Activated T-cell treated with anti-CD3 and anti-CD28 coated beads, Interleukin-2, amount 50 U/mL, for 1 hour (primary cell): ENCODE results near the gene MED16.
"Not testable (repeated sequence)": the region's sequence is repeated elsewhere in the genome, so short reads cannot be mapped to it uniquely, and the experiment has no call there.

ENCODE experiments used
- DNase-seq: peaks from one replicate; pipeline ENCODE4 v3.0.0-alpha.2; 2020

Gene MED16

DNA sequence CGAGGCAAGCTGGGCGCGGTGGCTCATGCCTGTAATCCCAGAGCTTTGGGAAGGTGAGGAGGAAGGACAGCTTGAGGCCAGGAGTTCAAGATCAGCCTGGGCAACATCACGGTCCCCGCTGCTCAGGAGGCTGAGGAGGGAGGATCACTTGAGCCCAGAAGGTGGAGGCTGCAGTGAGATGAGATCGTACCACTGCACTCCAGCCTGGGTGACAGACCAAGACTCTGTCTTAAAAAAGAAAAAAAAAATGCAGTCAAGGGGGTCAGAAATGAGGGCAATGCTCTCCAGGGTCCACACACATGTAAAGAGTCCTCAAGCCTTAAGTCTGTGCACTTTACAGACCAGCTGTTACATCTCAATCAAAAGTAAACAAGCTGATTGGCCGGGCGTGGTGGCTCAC, 11.6 kb upstream of the MED16 start:
- DNase-seq: no peak

- no peak for DNase-seq
Observed at GRCh38 chr19:903266-903797, 10.3 kb upstream of the MED16 start.

GRCh38 chr19:902446-903226, 9.6 kb upstream of the MED16 start:
- no peak for DNase-seq

- DNase-seq: no peak
Observed at GRCh38 chr19:902093-902370, 9.0 kb upstream of the MED16 start.

- DNase-seq: no peak
Observed at GRCh38 chr19:901216-902092, 8.5 kb upstream of the MED16 start.

DNA sequence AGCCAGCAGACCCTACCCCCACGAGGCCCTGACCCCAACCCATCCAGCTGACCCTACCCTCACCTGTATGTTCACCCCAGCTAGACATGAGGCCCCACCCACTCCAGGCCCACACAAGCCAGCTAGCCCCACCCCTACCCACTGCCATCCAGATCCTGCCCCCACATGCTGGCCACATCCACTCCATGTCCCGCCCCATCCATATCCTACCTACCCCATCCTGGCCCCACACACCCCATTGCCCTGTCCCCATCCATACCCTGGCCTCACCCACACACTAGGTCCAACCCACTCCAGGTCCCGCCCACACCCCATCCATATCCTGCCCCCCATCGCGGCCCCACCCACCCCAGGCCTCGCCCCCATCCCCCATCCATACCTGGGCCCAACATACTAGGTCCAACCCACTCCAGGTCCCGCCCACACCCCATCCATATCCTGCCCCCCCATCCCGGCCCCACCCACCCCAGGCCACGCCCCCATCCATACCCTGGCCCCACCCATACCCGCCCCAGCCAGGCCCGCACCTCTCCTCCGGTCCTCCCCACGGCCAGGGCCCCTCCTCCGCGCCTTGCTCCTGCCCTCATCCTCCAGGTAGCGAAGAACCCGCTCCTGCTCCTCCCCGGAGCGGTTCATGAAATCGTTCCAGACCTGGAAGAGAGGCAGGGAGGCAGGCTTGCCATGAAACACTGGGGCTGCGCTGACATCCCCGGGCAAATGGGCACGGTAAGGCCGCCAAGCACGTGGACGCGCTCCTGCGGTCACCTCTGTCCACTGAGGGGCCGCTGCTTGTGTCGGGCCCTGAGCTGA, 7.5 kb upstream of the MED16 start:
- DNase-seq: peak; percentile 43

DNA sequence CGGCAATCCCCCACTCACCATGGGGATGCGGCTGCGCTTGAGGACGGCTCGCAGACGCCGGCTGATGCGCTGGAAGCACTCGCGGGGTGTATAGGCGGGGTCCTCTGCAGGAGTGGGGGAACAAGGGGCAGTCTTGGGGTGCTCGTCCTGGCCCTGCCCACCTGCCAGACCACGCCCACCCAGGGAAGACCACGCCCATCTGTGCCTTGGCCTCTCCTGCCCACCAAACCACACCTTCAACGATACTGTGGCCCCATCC, 7.0 kb upstream of the MED16 start:
- no peak for DNase-seq

DNA sequence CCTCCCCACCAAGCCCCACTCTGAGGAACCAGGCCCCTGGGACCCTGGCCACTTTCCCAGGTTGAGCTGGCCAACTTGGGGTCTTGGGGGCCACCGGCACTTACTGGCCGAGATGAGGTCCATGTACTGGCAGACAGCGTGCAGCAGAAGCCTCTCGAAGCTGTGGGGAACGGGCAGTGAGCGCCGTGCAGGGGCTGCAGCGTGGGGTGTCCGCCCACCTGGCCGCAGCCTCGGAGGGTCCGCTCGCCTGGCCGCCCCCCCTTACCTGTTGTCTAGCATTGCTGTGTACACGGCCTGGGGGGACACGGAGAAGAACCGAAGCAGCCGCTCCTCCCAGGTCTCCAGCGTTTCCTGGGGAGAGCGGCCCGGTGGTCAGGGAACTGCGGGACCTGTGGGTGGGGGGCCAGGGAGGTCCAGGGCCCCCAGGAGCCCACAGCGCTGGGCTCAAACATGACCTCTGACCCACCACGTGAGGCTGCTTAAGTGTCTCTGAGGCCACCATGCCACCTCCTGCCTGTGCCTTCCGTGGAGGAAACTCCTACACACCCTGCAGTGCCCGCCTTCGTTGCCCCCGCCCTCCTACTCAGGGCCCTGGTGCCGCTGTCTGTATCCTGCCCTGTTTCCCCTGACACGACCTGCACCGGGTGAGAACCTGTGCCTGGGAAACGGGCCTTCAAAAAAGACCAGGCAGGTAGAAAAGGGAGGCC, 6.5 kb upstream of the MED16 start:
- DNase-seq: no peak

DNA sequence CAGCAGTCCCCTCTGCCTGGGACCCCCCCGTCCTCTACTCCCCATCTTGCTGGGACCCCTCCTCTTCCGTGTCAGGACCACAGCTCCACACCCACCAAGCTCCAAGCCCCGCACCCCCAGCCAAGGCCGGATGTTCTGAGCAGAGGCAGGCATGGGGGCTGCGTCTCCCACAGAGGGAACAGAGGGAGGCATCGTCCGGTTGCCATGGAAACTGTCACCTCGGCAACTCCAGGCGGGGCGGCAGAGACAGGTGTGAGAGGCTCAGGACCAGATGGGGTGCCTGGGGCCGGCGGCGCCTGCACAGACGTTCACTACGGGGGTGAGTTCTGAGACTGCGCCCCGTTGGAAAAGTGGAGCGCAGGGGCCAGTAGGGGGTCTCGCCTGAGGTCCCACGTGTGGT, 5.7 kb upstream of the MED16 start:
- DNase-seq: peak; percentile 55

- DNase-seq: no peak
Observed at GRCh38 chr19:897442-898039, 4.6 kb upstream of the MED16 start.

DNA sequence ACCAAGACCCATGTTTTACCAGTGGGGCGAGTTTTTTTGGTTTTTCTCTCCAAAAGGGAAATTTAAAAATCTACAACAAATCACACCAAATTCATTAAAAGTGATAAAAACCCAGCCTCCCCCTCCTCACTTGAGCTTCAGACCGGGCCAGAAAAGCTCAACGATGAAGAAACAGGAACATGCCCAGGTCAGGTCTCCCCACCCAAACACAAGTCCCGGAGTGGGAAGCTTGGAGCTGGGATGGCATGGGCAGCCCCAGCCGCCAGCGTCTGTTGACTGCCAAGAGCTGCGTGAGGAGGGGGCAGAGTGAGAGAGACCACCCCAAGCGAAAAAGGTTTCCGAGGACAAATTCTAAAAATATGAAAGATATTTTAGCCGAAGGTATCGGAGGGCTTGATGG, 4.0 kb upstream of the MED16 start:
- no peak for DNase-seq

DNA sequence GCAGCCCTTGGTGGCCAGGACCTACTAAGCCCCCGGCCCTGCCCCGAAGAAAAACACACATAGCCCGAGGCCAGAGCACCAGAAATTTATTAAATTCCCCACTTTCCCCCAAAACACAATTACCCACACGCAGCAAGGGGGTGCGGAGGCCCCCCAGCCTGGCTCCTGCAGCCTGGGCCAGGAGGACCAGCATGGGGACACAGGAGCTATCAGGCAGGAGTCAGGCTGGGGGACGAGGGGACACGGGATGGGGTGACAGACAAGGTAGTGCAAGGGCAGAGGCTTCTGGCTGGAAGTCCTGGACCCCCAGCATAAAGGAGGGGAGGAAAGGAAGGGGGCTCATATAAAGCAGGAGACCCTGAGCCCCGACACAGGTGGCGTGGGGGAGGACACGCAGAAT, 3.4 kb upstream of the MED16 start:
- no peak for DNase-seq

DNA sequence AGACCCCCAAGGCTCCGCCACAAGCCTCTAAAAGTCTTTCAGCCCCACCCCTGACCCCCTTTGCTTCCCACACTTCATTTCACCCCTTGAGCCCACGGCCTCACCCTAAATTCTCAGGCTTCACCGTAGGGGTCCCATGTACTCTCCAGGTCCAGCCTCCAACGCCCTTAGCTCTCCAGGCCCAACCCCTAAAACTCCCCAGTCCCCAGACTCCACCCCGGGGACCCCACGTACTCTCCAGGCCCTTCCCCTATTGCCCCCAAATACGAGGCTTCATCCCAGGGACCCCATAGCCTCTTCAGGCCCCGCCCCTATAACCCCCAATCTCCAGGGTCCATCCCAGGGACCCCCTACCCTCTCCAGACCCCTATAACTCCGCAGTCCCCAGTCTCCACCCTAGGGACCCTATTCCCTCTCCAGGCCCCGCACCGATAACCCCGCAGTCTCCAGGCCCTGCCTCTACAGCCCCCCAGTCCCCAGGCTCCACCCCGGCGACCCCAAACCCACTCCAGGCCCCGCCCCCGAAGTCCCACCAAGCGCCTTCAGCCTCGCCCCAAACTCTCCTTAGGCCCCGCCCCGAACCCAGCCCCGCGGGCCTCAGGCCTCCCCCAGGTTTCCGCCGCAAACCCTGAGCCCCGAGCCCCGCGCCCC, 619 bp downstream of the MED16 start:
- DNase-seq: no peak

GRCh38 chr19:891421-892200, 1.4 kb downstream of the MED16 start:
- not testable (repeated sequence) for DNase-seq

DNA sequence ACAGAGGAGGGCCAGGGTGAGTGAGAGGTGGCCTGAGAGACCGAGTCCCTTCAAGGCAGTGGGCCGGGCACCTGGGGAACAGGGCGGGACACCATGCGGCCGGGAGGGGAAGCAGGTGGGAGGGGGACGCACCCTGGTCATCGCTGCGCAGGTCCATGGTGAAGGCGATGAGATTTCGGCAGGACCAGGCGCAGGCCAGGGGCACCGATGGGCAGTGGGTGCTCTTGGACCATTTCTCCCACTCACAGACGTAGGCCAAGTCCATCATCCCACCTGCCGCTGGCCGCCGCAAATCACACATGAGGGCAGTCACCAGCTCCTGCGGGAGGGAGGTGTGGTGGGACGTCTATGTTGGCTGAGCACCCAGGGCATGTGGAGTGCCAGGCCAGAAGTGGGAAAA, 2.2 kb downstream of the MED16 start:
- DNase-seq: no peak

DNA sequence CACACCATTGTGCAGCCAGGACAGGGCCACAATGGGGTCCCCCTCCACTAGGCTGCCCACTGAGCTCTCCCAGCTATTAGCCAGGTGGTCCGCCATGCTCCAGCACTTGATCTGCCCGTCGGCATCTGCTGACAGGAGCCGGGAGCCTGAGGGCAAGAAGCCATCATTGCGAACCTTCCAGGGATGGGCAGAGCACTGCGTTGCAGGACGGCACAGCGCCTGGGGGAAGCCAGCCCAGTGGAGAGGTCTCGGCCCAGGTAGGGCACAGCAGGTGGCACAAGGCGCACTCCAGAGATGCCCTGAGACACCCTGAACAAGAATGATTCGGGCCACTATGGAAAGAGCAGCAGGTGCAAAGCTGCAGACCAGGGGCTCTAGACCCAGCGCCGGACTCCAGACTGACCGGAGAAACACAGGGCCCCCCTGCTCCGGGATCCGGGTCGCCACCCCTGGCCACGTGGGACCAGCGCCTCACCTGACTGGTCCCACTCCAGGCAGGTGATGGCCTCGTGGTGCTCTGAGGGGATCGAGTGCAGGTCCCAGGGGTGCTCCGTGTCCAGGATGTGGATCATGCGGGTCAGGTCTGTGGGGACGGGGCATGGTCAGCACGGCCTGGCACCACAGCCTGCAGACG, 3.2 kb downstream of the MED16 start:
- no peak for DNase-seq

DNA sequence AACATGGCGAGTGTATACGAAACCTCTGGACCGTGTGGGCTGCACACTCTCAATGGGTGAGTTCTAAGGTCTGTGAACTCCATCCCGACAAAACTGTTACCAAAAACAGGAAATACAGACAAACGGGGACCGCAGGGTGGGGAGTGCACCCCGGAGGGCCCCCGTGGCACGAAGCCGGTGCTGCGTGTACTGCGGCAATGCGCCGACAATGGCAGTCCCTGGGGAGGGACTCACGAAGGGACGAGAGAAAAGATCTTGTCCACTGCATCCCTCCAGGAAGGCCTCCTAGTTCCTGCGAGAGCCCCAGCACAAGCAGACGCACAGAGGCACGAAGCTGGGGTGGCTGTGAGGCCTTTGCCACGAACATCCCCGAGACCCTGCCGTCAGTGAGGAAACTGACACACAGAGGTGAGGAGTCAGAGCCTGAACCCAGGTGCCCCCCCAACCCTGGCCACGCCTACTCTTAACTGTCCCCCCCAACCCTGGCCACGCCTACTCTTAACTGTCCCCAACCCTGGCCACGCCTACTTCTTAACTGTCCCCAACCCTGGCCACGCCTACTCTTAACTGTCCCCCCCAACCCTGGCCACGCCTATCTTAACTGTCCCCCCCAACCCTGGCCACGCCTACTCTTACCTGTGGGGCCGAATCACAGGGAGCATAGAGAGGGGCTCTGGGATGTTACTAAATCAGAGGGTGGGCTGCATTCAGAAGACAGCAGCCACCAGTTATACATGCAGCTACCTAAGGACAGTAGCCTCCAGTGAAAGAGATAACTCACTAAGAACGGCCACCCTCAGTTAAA, 4.2 kb downstream of the MED16 start:
- peak; percentile 61 for DNase-seq

DNA sequence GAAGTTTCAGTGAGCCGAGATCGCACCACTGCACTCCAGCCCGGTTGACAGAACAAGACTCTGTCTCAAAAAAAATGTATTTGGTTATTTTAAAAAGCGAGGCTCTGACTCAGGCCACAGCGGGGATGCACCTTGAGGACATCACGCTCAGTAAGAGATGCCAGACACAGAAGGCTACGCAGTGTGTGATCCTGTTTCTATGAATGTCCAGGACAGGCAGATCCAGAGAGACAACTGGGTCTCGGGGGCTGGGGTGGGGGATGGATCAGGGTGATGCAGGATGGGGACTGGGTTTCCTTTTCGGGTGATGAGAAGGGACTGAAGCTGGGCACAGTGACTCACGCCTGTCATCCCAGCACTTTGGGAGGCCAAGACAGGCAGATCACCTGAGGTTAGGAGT, 5.4 kb downstream of the MED16 start:
- no peak for DNase-seq

DNA sequence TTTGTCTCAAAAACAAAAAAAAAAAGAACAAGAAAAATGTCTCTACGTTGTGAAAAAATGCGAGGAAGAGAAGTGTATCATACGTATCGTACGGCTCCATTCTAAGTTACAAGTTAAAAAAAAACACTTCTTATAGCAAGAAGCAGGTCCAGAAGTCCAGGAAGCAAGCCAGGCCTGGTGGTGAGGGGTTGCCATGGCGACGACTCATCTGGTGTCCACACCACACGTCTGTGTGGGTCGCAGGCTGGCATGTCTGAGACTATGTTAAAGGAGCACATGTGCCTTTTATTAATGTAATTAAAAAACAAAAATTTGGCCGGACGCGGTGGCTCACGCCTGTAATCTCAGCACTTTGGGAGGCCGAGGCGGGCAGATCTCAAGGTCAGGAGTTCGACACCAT, 5.9 kb downstream of the MED16 start:
- no peak for DNase-seq
